Measurements from ENCODE around the gene DLX3. TPM values are rescaled to one million over a fixed set of nuclear protein-coding genes. Genes with fewer than 3 reads are reported as not detected.

Gene DLX3
- total RNA-seq, 1 experiment from 2014 or later, result 1.2 TPM

DNA sequence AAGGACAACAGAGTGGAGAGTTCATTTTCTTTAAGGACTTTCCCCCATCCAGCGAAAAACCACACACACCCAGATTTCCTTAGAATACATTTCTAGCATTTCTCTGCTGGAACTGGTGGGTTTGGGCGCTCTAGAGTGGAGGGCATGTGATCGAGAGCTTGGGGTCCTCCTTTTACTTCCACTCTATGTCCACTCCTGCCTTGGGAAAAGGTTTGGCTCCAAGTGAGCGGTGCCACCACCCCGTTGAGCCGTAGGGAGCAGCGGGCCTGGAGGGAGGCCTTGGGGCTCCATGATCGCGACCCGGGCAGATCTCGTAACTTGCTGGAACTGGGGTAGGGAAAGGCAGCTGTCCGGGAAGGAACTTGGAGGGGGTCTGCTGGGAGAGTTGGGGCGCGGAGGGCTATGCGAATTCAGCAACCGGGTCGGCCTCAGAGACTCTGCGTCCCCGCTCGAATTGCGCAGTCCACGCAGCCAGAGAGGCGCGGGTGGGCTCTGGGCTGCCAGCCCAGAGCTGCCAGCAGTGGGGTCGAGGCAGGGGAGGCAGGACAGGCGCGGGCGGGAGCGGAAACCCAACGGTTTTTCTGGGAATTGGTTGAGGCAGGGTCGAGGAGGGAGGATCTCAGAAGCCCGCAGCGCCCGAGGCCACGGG lies 23.7 kb downstream of the DLX3 start:
- no peaks in the 10 kb centered on the region for H4K20me1 ChIP-seq (ENCODE audit: control insufficient read depth, insufficient read depth, insufficient read length)
- peak overlapping the region; percentile 6 for H3K4me2 ChIP-seq (ENCODE audit: insufficient read depth, insufficient read length, low read length)
- H3K27ac Mint-ChIP-seq, result no peak overlapping the region
- H2AK5ac ChIP-seq (ENCODE audit: insufficient read length, low read length), result no peak overlapping the region
- TF ChIP-seq, protein P1, sequence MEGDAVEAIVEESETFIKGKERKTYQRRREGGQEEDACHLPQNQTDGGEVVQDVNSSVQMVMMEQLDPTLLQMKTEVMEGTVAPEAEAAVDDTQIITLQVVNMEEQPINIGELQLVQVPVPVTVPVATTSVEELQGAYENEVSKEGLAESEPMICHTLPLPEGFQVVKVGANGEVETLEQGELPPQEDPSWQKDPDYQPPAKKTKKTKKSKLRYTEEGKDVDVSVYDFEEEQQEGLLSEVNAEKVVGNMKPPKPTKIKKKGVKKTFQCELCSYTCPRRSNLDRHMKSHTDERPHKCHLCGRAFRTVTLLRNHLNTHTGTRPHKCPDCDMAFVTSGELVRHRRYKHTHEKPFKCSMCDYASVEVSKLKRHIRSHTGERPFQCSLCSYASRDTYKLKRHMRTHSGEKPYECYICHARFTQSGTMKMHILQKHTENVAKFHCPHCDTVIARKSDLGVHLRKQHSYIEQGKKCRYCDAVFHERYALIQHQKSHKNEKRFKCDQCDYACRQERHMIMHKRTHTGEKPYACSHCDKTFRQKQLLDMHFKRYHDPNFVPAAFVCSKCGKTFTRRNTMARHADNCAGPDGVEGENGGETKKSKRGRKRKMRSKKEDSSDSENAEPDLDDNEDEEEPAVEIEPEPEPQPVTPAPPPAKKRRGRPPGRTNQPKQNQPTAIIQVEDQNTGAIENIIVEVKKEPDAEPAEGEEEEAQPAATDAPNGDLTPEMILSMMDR (conservative IDR thresholded peaks at IDR 0.05), result no peak
- no peak overlapping the region for H3K18ac ChIP-seq (ENCODE audit: insufficient read length, low read depth, low read length)
- no peak overlapping the region for H4K8ac ChIP-seq (replicated peaks; ENCODE audit: insufficient read length, low read depth, low read length)
- H3K14ac ChIP-seq (ENCODE audit: insufficient read depth, low read length), result no peak overlapping the region
- peaks cover 0 to 6% of the 10 kb centered on the region in 2 experiments; a peak in 2 of 5 replicates for H3K9me3 Mint-ChIP-seq
- H2BK12ac ChIP-seq (ENCODE audit: insufficient read length, low read depth, low read length), result no peak overlapping the region
- H2BK120ac ChIP-seq (ENCODE audit: low read depth, low read length, poor library complexity, severe bottlenecking), result no peak overlapping the region
- H4K5ac ChIP-seq (ENCODE audit: insufficient read length, low read depth, low read length), result no peak overlapping the region
- no peaks in the 10 kb centered on the region for H3K79me1 ChIP-seq (ENCODE audit: insufficient read depth, low read depth, low read length, poor library complexity, severe bottlenecking)
- H3K4ac ChIP-seq (ENCODE audit: low read depth, low read length), result no peak overlapping the region
- peaks cover 30 to 51% of the 10 kb centered on the region in 2 experiments for H3K4me1 Mint-ChIP-seq
- no peak overlapping the region for H3K23ac ChIP-seq (ENCODE audit: insufficient read length, low read depth, low read length)
- H3T11ph ChIP-seq (ENCODE audit: low read length), result no peak overlapping the region
- H2BK15ac ChIP-seq (ENCODE audit: low read depth, low read length), result no peak overlapping the region
- no CpG with 5 or more reads among the region's 35 CpGs for WGBS (ENCODE audit: extremely low coverage, insufficient read length, low lambda C conversion rate)
- H3K9ac ChIP-seq (ENCODE audit: extremely low read depth, insufficient read length, low read length), result no peak overlapping the region
- H3K23me2 ChIP-seq (ENCODE audit: insufficient read length, low read depth, low read length, poor library complexity, severe bottlenecking), result peaks cover 15% of the 10 kb centered on the region
- no peaks in the 10 kb centered on the region for H3K4me1 ChIP-seq (ENCODE audit: insufficient read depth, low read length)
- H4K91ac ChIP-seq (ENCODE audit: insufficient read length, low read depth, low read length), result no peak overlapping the region
- H3K27me3 ChIP-seq (ENCODE audit: insufficient read depth, low read length), result peaks cover 89% of the 10 kb centered on the region
- no peak overlapping the region for H2BK5ac ChIP-seq (ENCODE audit: insufficient read length, low read length)
- no peak for DNase-seq
- H3K79me2 ChIP-seq (ENCODE audit: insufficient read depth, low read length), result no peaks in the 10 kb centered on the region
- H3K9me3 ChIP-seq (ENCODE audit: control insufficient read depth, low read depth, low read length), result no peaks in the 10 kb centered on the region
- H3K27me3 Mint-ChIP-seq (ENCODE audit: low read depth), result peaks cover 98% of the 10 kb centered on the region
- no peak overlapping the region for H2AFZ ChIP-seq (ENCODE audit: low read length)
- no peak overlapping the region for H2BK20ac ChIP-seq (ENCODE audit: low read depth, low read length, poor library complexity, severe bottlenecking)
- peak overlapping the region; percentile 17 to 59 for H3K4me3 Mint-ChIP-seq
- no peak overlapping the region for H3K27ac ChIP-seq (ENCODE audit: insufficient read length, low read depth, low read length)
- no peak overlapping the region for H3K56ac ChIP-seq (ENCODE audit: insufficient read length, low read depth, low read length)
- H3K36me3 Mint-ChIP-seq (ENCODE audit: insufficient read depth in 1 of 3, low read depth in 3 of 3), result no peaks in the 10 kb centered on the region; a peak in 1 of 7 replicates
